Ishikawa (cell line): ENCODE measurements around the gene CDK11B.

Experiments used
- CEBPB ChIP-seq: IDR thresholded peaks from 2 replicates; pipeline ENCODE4 v1.6.1; 2012
- CREB1 ChIP-seq: IDR thresholded peaks from 2 replicates; pipeline ENCODE4 v1.6.1; 2012; ENCODE audit warnings: low read depth
- EGR1 ChIP-seq: IDR thresholded peaks from 2 replicates; pipeline ENCODE4 v1.6.1; 2012
- EP300 ChIP-seq: IDR thresholded peaks from 2 replicates; pipeline ENCODE4 v1.6.1; 2012; ENCODE audit warnings: borderline replicate concordance
- FOXM1 ChIP-seq: IDR thresholded peaks from 2 replicates; pipeline ENCODE4 v1.6.1; 2012; ENCODE audit warnings: low read depth, borderline replicate concordance
- MAX ChIP-seq: IDR thresholded peaks from 2 replicates; pipeline ENCODE4 v1.6.1; 2012
- NFIC ChIP-seq: IDR thresholded peaks from 2 replicates; pipeline ENCODE4 v1.6.1; 2012
- RAD21 ChIP-seq: IDR thresholded peaks from 2 replicates; pipeline ENCODE4 v1.6.1; 2012; ENCODE audit warnings: low read depth
- REST ChIP-seq: IDR thresholded peaks from 2 replicates; pipeline ENCODE4 v1.6.1; 2012; ENCODE audit warnings: low read depth, mild to moderate bottlenecking
- TAF1 ChIP-seq: IDR thresholded peaks from 2 replicates; pipeline ENCODE4 v1.6.1; 2012; ENCODE audit warnings: low read depth, mild to moderate bottlenecking
- TCF12 ChIP-seq: IDR thresholded peaks from 2 replicates; pipeline ENCODE4 v1.6.1; 2012; ENCODE audit warnings: low read depth
- TEAD4 ChIP-seq: IDR thresholded peaks from 2 replicates; pipeline ENCODE4 v1.6.1; 2012
- USF1 ChIP-seq: IDR thresholded peaks from 2 replicates; pipeline ENCODE4 v1.6.1; 2012
- YY1 ChIP-seq: IDR thresholded peaks from 2 replicates; pipeline ENCODE4 v1.6.1; 2012; ENCODE audit warnings: low read depth
- ZBTB7A ChIP-seq: IDR thresholded peaks from 2 replicates; pipeline ENCODE4 v1.6.1; 2012; ENCODE audit warnings: low read depth

The CDK11B gene

GRCh38 chr1:1671365-1672119 lies 12.7 kb upstream of the CDK11B start:
- TF ChIP-seq EP300 (no peak), TCF12 (no peak), EGR1 (no peak), CEBPB (no peak), CREB1 (no peak), USF1 (no peak), NFIC (no peak), MAX (no peak), TAF1 (no peak), RAD21 (no peak), YY1 (no peak), FOXM1 (no peak), ZBTB7A (no peak), REST (no peak), TEAD4 (no peak)

GRCh38 chr1:1670866-1671265 lies 12.1 kb upstream of the CDK11B start:
- no peak for TF ChIP-seq ZBTB7A
- no peak for TF ChIP-seq CREB1
- no peak for TF ChIP-seq TEAD4
- no peak for TF ChIP-seq MAX
- no peak for TF ChIP-seq EGR1
- no peak for TF ChIP-seq RAD21
- no peak for TF ChIP-seq REST
- no peak for TF ChIP-seq USF1
- TF ChIP-seq YY1: no peak
- TF ChIP-seq EP300: no peak
- no peak for TF ChIP-seq CEBPB
- TF ChIP-seq TAF1: no peak
- no peak for TF ChIP-seq TCF12

- TF ChIP-seq EP300 (no peak), EGR1 (no peak), TCF12 (no peak), REST (no peak), RAD21 (no peak), TAF1 (no peak), CREB1 (no peak), FOXM1 (no peak), ZBTB7A (no peak), YY1 (no peak), TEAD4 (no peak), NFIC (no peak), MAX (no peak), USF1 (no peak), CEBPB (no peak)
Observed at GRCh38 chr1:1669468-1670440, 10.9 kb upstream of the CDK11B start.
